ENCODE results near the gene TMPRSS4. TPM values are rescaled to one million over a fixed set of nuclear protein-coding genes. Genes with fewer than 3 reads are reported as not detected.

Gene TMPRSS4
- polyA plus RNA-seq, 1 of the 3 experiments (the other 2 are of a cell fraction) = not detected

GRCh38 chr11:118047749-118048148 lies 29.1 kb upstream of the TMPRSS4 start:
- Histone ChIP-seq H3K9me2 (no peaks in the 10 kb centered on the region), H3K9me3 (no peaks in the 10 kb centered on the region), H3K4me1 (ENCODE audit: control insufficient read depth in 1 of 2, insufficient read depth in 2 of 2, low read depth in 1 of 2, low read length in 1 of 2) (no peaks in the 10 kb centered on the region), H3K79me2 (ENCODE audit: insufficient read depth) (no peaks in the 10 kb centered on the region), H3K27me3 (ENCODE audit: insufficient read depth) (peaks cover 8% of the 10 kb centered on the region; the same call in 1 of the 2 replicates), H3K9ac (no peak overlapping the region), H3K27ac (ENCODE audit: low read depth in 2 of 2, low read length in 1 of 2) (no peak overlapping the region), H2AFZ (ENCODE audit: low read depth) (no peak overlapping the region), H3K36me3 (replicated peaks in 1 of 2; ENCODE audit: control insufficient read depth in 1 of 2, insufficient read depth in 2 of 2, low read length in 1 of 2) (no peaks in the 10 kb centered on the region), H3F3A (replicated peaks; ENCODE audit: insufficient read depth) (no peaks in the 10 kb centered on the region), H4K20me1 (ENCODE audit: insufficient read depth) (no peaks in the 10 kb centered on the region), H3K4me3 (ENCODE audit: low read depth in 2 of 2, low read length in 1 of 2) (no peak overlapping the region), H3K4me2 (no peak overlapping the region)
- POLR2A ChIA-PET = no interaction called here
- TF ChIP-seq FOXJ3 (CRISPR knock-in tag; IDR thresholded peaks at IDR 0.05) = no peak
- no peak for TF ChIP-seq POLR2AphosphoS5 (IDR thresholded peaks at IDR 0.05; ENCODE audit: low read depth, low read length)
- TF ChIP-seq RFX5 (IDR thresholded peaks at IDR 0.05; ENCODE audit: low read length) = no peak
- no peak for TF ChIP-seq MEF2A (IDR thresholded peaks at IDR 0.05; ENCODE audit: borderline replicate concordance, low read depth)
- TF ChIP-seq REST (IDR thresholded peaks at IDR 0.05; ENCODE audit: low read depth, low read length) = no peak
- no peak for TF ChIP-seq RAD21 (IDR thresholded peaks at IDR 0.05; ENCODE audit: low read length)
- TF ChIP-seq USF2 (IDR thresholded peaks at IDR 0.05; ENCODE audit: borderline replicate concordance, low read depth, low read length) = no peak
- no peak for DNase-seq
- WGBS (ENCODE audit: low lambda C conversion rate) = 21% methylated on average over 3 of the region's 4 CpGs
- CTCF ChIA-PET = interaction anchor here (1.3 to 4.2 kb wide), 4 partner anchors 101 to 621 kb away, joined by 3 to 12 read pairs (median 10); no protein-coding TSS in a partner anchor

GRCh38 chr11:118048472-118049370 lies 28.2 kb upstream of the TMPRSS4 start:
- H3K9me3 ChIP-seq = no peaks in the 10 kb centered on the region
- no peaks in the 10 kb centered on the region for H3K4me1 ChIP-seq (ENCODE audit: control insufficient read depth in 1 of 2, insufficient read depth in 2 of 2, low read depth in 1 of 2, low read length in 1 of 2)
- no peak overlapping the region for H3K4me2 ChIP-seq
- no peaks in the 10 kb centered on the region for H3K79me2 ChIP-seq (ENCODE audit: insufficient read depth)
- H3K4me3 ChIP-seq (ENCODE audit: low read depth in 2 of 2, low read length in 1 of 2) = no peak overlapping the region
- TF ChIP-seq IRF3 (IDR thresholded peaks at IDR 0.05; ENCODE audit: low read depth, low read length) (no peak), EP300 (IDR thresholded peaks at IDR 0.05; ENCODE audit: borderline replicate concordance in 1 of 2, low read depth in 1 of 2, low read length in 1 of 2) (no peak), RFX5 (IDR thresholded peaks at IDR 0.05; ENCODE audit: low read length) (no peak), YY1 (IDR thresholded peaks at IDR 0.05; ENCODE audit: low read depth) (no peak), EZH2phosphoT487 (IDR thresholded peaks at IDR 0.05; ENCODE audit: borderline replicate concordance, low read depth) (no peak), ZBTB33 (IDR thresholded peaks at IDR 0.05; ENCODE audit: borderline replicate concordance, low read depth) (no peak), SMC3 (IDR thresholded peaks at IDR 0.05; ENCODE audit: low read depth, low read length) (no peak), POLR2AphosphoS5 (IDR thresholded peaks at IDR 0.05; ENCODE audit: low read depth, low read length) (no peak), PBX3 (IDR thresholded peaks at IDR 0.05) (no peak), NRF1 (IDR thresholded peaks at IDR 0.05; ENCODE audit: low read depth, low read length) (no peak), JUND (IDR thresholded peaks at IDR 0.05) (no peak), MEF2A (IDR thresholded peaks at IDR 0.05; ENCODE audit: borderline replicate concordance, low read depth) (no peak)
- no peaks in the 10 kb centered on the region for H3K36me3 ChIP-seq (replicated peaks in 1 of 2; ENCODE audit: control insufficient read depth in 1 of 2, insufficient read depth in 2 of 2, low read length in 1 of 2)
- H3F3A ChIP-seq (replicated peaks; ENCODE audit: insufficient read depth) = no peaks in the 10 kb centered on the region
- POLR2A ChIA-PET = interaction anchor here (0.6 kb wide), 1 partner anchor 55 kb away, joined by 3 read pairs; no protein-coding TSS in a partner anchor
- H3K9ac ChIP-seq = no peak overlapping the region
- no peak for DNase-seq
- H3K9me2 ChIP-seq = no peaks in the 10 kb centered on the region
- peaks cover 8% of the 10 kb centered on the region; the same call in 1 of the 2 replicates for H3K27me3 ChIP-seq (ENCODE audit: insufficient read depth)
- no peaks in the 10 kb centered on the region for H4K20me1 ChIP-seq (ENCODE audit: insufficient read depth)
- CTCF ChIA-PET = interaction anchor here (1.3 to 1.8 kb wide), 4 partner anchors 102 to 622 kb away, joined by 3 to 12 read pairs (median 6); no protein-coding TSS in a partner anchor
- no peak overlapping the region for H2AFZ ChIP-seq (ENCODE audit: low read depth)
- H3K27ac ChIP-seq (ENCODE audit: low read depth in 2 of 2, low read length in 1 of 2) = no peak overlapping the region
- WGBS (ENCODE audit: low lambda C conversion rate) = 47% methylated on average over 11 of the region's 11 CpGs

Data from SK-N-SH (cell line).